OCI-LY1 (cell line): Measurements from ENCODE around the gene NSD2.

Experiments used
- H2AFZ ChIP-seq: fragments of 200-600 bp; sonication (generic), shearing (Covaris generic); 2 replicates; pipeline ENCODE4 v1.6.0; 2014; ENCODE audit warnings: antibody characterized with exemption, mild to moderate bottlenecking, low read length
- H3F3A ChIP-seq: fragments of 200-600 bp; sonication (generic), shearing (Covaris generic); 2 replicates; pipeline ENCODE4 v1.6.0; 2014; ENCODE audit warnings: mild to moderate bottlenecking, antibody characterized with exemption, low read length, moderate library complexity; ENCODE audit not compliant: insufficient read depth
- H3K27ac ChIP-seq: fragments of 200-600 bp; sonication (generic); 2 replicates; pipeline ENCODE4 v1.5.1; 2014; ENCODE audit warnings: low read length, mixed run types, mild to moderate bottlenecking, low read depth; ENCODE audit not compliant: poor library complexity, severe bottlenecking
- H3K27me3 ChIP-seq: fragments of 200-600 bp; sonication (generic); 2 replicates; pipeline ENCODE4 v1.6.0; 2014; ENCODE audit warnings: antibody characterized with exemption, mild to moderate bottlenecking, low read length, moderate library complexity; ENCODE audit not compliant: insufficient read depth
- H3K36me3 ChIP-seq: fragments of 200-600 bp; sonication (generic); 2 replicates; pipeline ENCODE4 v1.6.1; 2014; ENCODE audit warnings: mild to moderate bottlenecking, antibody characterized with exemption, low read length, moderate library complexity, mixed read lengths; ENCODE audit not compliant: insufficient read depth
- H3K4me1 ChIP-seq: fragments of 200-600 bp; sonication (generic); 2 replicates; pipeline ENCODE4 v1.5.1; 2014; ENCODE audit warnings: mild to moderate bottlenecking, low read length, moderate library complexity; ENCODE audit not compliant: insufficient read depth, severe bottlenecking
- H3K4me2 ChIP-seq: fragments of 200-600 bp; sonication (generic), shearing (Covaris generic); 2 replicates; pipeline ENCODE4 v1.6.1; 2014; ENCODE audit warnings: low read length
- H3K4me3 ChIP-seq: fragments of 200-600 bp; sonication (generic); 2 replicates; pipeline ENCODE4 v1.5.1; 2014; ENCODE audit warnings: low read length, low read depth, mild to moderate bottlenecking, mixed read lengths; ENCODE audit not compliant: poor library complexity, severe bottlenecking
- H3K79me2 ChIP-seq: fragments of 200-600 bp; shearing (Covaris generic); 2 replicates; pipeline ENCODE4 v1.6.1; 2016; ENCODE audit warnings: mixed run types, low read length, mixed read lengths; ENCODE audit not compliant: insufficient read depth
- H3K9ac ChIP-seq: fragments of 200-600 bp; sonication (generic), shearing (Covaris generic); 2 replicates; pipeline ENCODE4 v1.6.1; 2014; ENCODE audit warnings: mild to moderate bottlenecking, low read length, mixed read lengths
- H3K9me2 ChIP-seq: fragments of 200-600 bp; sonication (generic), shearing (Covaris generic); 2 replicates; pipeline ENCODE4 v1.6.1; 2014; ENCODE audit warnings: low read depth, mild to moderate bottlenecking, low read length, mixed read lengths
- H3K9me3 ChIP-seq: fragments of 200-600 bp; shearing (Covaris generic); 2 replicates; pipeline ENCODE4 v1.6.1; 2014; ENCODE audit warnings: low read length, mixed read lengths
- H4K20me1 ChIP-seq: fragments of 200-600 bp; sonication (generic), shearing (Covaris generic); 2 replicates; pipeline ENCODE4 v1.6.0; 2016; ENCODE audit warnings: mild to moderate bottlenecking, low read length; ENCODE audit not compliant: insufficient read depth
- CTCF ChIP-seq: fragments of 200-600 bp; sonication (generic), shearing (Covaris generic); IDR thresholded peaks from 2 replicates; pipeline ENCODE4 v1.5.1; 2017; ENCODE audit warnings: mild to moderate bottlenecking, antibody characterized with exemption, low read length, moderate library complexity, mixed read lengths
- EZH2 ChIP-seq: fragments of 200-600 bp; sonication (generic), shearing (Covaris generic); IDR thresholded peaks from 2 replicates; pipeline ENCODE4 v1.8.0; 2017; ENCODE audit warnings: borderline replicate concordance, mixed run types, mild to moderate bottlenecking, antibody characterized with exemption, low read length, moderate library complexity, mixed read lengths

The NSD2 gene

GRCh38 chr4:1895971-1896657 lies 24.9 kb downstream of the NSD2 start:
- Histone ChIP-seq H3K27me3 (no peaks in the 10 kb centered on the region), H3K9ac (no peak overlapping the region), H3K9me3 (no peaks in the 10 kb centered on the region), H3K4me3 (no peak overlapping the region), H2AFZ (no peak overlapping the region), H3K4me2 (no peak overlapping the region), H3K79me2 (peaks cover 74% of the 10 kb centered on the region), H4K20me1 (no peaks in the 10 kb centered on the region), H3K9me2 (no peaks in the 10 kb centered on the region), H3K4me1 (peaks cover 30% of the 10 kb centered on the region), H3F3A (peaks cover 4% of the 10 kb centered on the region), H3K27ac (no peak overlapping the region), H3K36me3 (peaks cover 14% of the 10 kb centered on the region)
- TF ChIP-seq CTCF (no peak), EZH2 (no peak)

- H2AFZ ChIP-seq, result no peak overlapping the region
- no peak overlapping the region for H3K27ac ChIP-seq
- no peak overlapping the region for H3K4me2 ChIP-seq
- no peaks in the 10 kb centered on the region for H3K9me2 ChIP-seq
- peaks cover 4% of the 10 kb centered on the region for H3F3A ChIP-seq
- H3K27me3 ChIP-seq, result no peaks in the 10 kb centered on the region
- H3K4me1 ChIP-seq, result peaks cover 30% of the 10 kb centered on the region
- no peaks in the 10 kb centered on the region for H3K9me3 ChIP-seq
- H4K20me1 ChIP-seq, result no peaks in the 10 kb centered on the region
- H3K36me3 ChIP-seq, result peaks cover 19% of the 10 kb centered on the region
- peaks cover 71% of the 10 kb centered on the region for H3K79me2 ChIP-seq
- no peak for TF ChIP-seq CTCF
- TF ChIP-seq EZH2, result no peak
- no peak overlapping the region for H3K9ac ChIP-seq
- H3K4me3 ChIP-seq, result no peak overlapping the region
These were observed 25.4 kb downstream of the NSD2 start for GRCh38 chr4:1896658-1896991.

GRCh38 chr4:1898007-1898406 lies 26.8 kb downstream of the NSD2 start:
- peak overlapping the region; percentile 88 for H3K27ac ChIP-seq
- no peaks in the 10 kb centered on the region for H3K9me3 ChIP-seq
- H4K20me1 ChIP-seq, result no peaks in the 10 kb centered on the region
- no peak overlapping the region for H2AFZ ChIP-seq
- TF ChIP-seq CTCF (no peak), EZH2 (no peak)
- H3K9me2 ChIP-seq, result no peaks in the 10 kb centered on the region
- no peak overlapping the region for H3K9ac ChIP-seq
- H3K79me2 ChIP-seq, result peaks cover 57% of the 10 kb centered on the region
- H3K36me3 ChIP-seq, result peaks cover 31% of the 10 kb centered on the region
- peaks cover 4% of the 10 kb centered on the region for H3F3A ChIP-seq
- no peak overlapping the region for H3K4me2 ChIP-seq
- H3K4me3 ChIP-seq, result no peak overlapping the region
- H3K4me1 ChIP-seq, result peaks cover 30% of the 10 kb centered on the region
- H3K27me3 ChIP-seq, result no peaks in the 10 kb centered on the region
